ENCODE measurements around the gene CALCR. TPM values are rescaled to one million over a fixed set of nuclear protein-coding genes. Genes with fewer than 3 reads are reported as not detected.

Gene CALCR
- total RNA-seq, 2 experiments from 2014 or later: not detected

GRCh38 chr7:93414574-93414973 lies 159.9 kb downstream of the CALCR start:
- no peak overlapping the region for H3K4me3 ChIP-seq (ENCODE audit: low read depth, low read length, poor library complexity, severe bottlenecking)
- no peak overlapping the region for H3K4me2 ChIP-seq (ENCODE audit: low read length)
- no peaks in the 10 kb centered on the region for H3K4me1 ChIP-seq (ENCODE audit: insufficient read depth, low read length, poor library complexity, severe bottlenecking)
- no TSS peak for BruUV-seq (replicated peaks)
- no peaks in the 10 kb centered on the region for H4K20me1 ChIP-seq (ENCODE audit: insufficient read depth, low read length)
- ChIA-PET POLR2A (no interaction called here), CTCF (ENCODE audit: unreplicated experiment) (no interaction called here)
- H2AFZ ChIP-seq (ENCODE audit: low read length): no peak overlapping the region
- no peak for DNase-seq (ENCODE audit: low spot score)
- no peaks in the 10 kb centered on the region for H3K79me2 ChIP-seq (ENCODE audit: insufficient read depth, low read depth, low read length)
- no peak overlapping the region for H3K27ac ChIP-seq (ENCODE audit: low read depth, low read length, poor library complexity, severe bottlenecking)
- no peaks in the 10 kb centered on the region for H3K9me3 ChIP-seq (ENCODE audit: low read length)
- no peak for TF ChIP-seq EZH2phosphoT487 (IDR thresholded peaks at IDR 0.05; ENCODE audit: borderline replicate concordance, low read depth, low read length)
- no peak for TF ChIP-seq CTCF (conservative IDR thresholded peaks at IDR 0.05; ENCODE audit: low read length)
- intact Hi-C loops (cut with micrococcal nuclease; ENCODE audit: unreplicated experiment): no loop called here
- H3K9me2 ChIP-seq (ENCODE audit: insufficient read depth, low read length): no peaks in the 10 kb centered on the region
- H3K36me3 ChIP-seq (ENCODE audit: insufficient read depth, low read length): no peaks in the 10 kb centered on the region

GRCh38 chr7:93409324-93409723 lies 165.2 kb downstream of the CALCR start:
- Histone ChIP-seq H3K9me3 (ENCODE audit: low read length) (0 out of 2 replicates have a peak, but pooled peaks cover 4% of the 10 kb centered on the region), H4K20me1 (ENCODE audit: insufficient read depth, low read length) (no peaks in the 10 kb centered on the region), H3K36me3 (ENCODE audit: insufficient read depth, low read length) (no peaks in the 10 kb centered on the region), H2AFZ (ENCODE audit: low read length) (no peak overlapping the region), H3K27ac (ENCODE audit: low read depth, low read length, poor library complexity, severe bottlenecking) (no peak overlapping the region), H3K4me1 (ENCODE audit: insufficient read depth, low read length, poor library complexity, severe bottlenecking) (no peaks in the 10 kb centered on the region), H3K4me3 (ENCODE audit: low read depth, low read length, poor library complexity, severe bottlenecking) (no peak overlapping the region), H3K79me2 (ENCODE audit: insufficient read depth, low read depth, low read length) (no peaks in the 10 kb centered on the region), H3K9me2 (ENCODE audit: insufficient read depth, low read length) (no peaks in the 10 kb centered on the region), H3K4me2 (ENCODE audit: low read length) (no peak overlapping the region)
- BruUV-seq (replicated peaks): no TSS peak
- TF ChIP-seq CTCF (conservative IDR thresholded peaks at IDR 0.05; ENCODE audit: low read length) (no peak), EZH2phosphoT487 (IDR thresholded peaks at IDR 0.05; ENCODE audit: borderline replicate concordance, low read depth, low read length) (no peak)
- ChIA-PET CTCF (ENCODE audit: unreplicated experiment) (no interaction called here), POLR2A (no interaction called here)
- intact Hi-C loops (cut with micrococcal nuclease; ENCODE audit: unreplicated experiment): loop anchor here (10.0 kb wide), 1 partner anchor 145 kb away; no protein-coding TSS in a partner anchor
- DNase-seq (ENCODE audit: low spot score): no peak

GRCh38 chr7:93407239-93407638 lies 167.3 kb downstream of the CALCR start:
- H3K9me2 ChIP-seq (ENCODE audit: insufficient read depth, low read length): no peaks in the 10 kb centered on the region
- no peak overlapping the region for H3K4me3 ChIP-seq (ENCODE audit: low read depth, low read length, poor library complexity, severe bottlenecking)
- H3K4me1 ChIP-seq (ENCODE audit: insufficient read depth, low read length, poor library complexity, severe bottlenecking): no peaks in the 10 kb centered on the region
- ChIA-PET POLR2A (no interaction called here), CTCF (ENCODE audit: unreplicated experiment) (no interaction called here)
- H3K9me3 ChIP-seq (ENCODE audit: low read length): 0 out of 2 replicates have a peak, but pooled peaks cover 4% of the 10 kb centered on the region
- no peak overlapping the region for H3K4me2 ChIP-seq (ENCODE audit: low read length)
- H3K79me2 ChIP-seq (ENCODE audit: insufficient read depth, low read depth, low read length): no peaks in the 10 kb centered on the region
- no TSS peak for BruUV-seq (replicated peaks)
- DNase-seq (ENCODE audit: low spot score): no peak
- no peaks in the 10 kb centered on the region for H3K36me3 ChIP-seq (ENCODE audit: insufficient read depth, low read length)
- intact Hi-C loops (cut with micrococcal nuclease; ENCODE audit: unreplicated experiment): loop anchor here (10.0 kb wide), 1 partner anchor 148 kb away; no protein-coding TSS in a partner anchor
- no peak overlapping the region for H2AFZ ChIP-seq (ENCODE audit: low read length)
- no peak for TF ChIP-seq CTCF (conservative IDR thresholded peaks at IDR 0.05; ENCODE audit: low read length)
- no peak for TF ChIP-seq EZH2phosphoT487 (IDR thresholded peaks at IDR 0.05; ENCODE audit: borderline replicate concordance, low read depth, low read length)
- no peak overlapping the region for H3K27ac ChIP-seq (ENCODE audit: low read depth, low read length, poor library complexity, severe bottlenecking)
- no peaks in the 10 kb centered on the region for H4K20me1 ChIP-seq (ENCODE audit: insufficient read depth, low read length)
